HG03280 (cell line): ENCODE data around the gene DHH.
A peak's percentile ranks its signal among the peaks of the same experiment; 100 is the strongest.
"Not testable (repeated sequence)": the region's sequence is repeated elsewhere in the genome, so short reads cannot be mapped to it uniquely, and the experiment has no call there.

ENCODE experiments used
- ATAC-seq: cut with Tn5 transposase; IDR thresholded peaks from one replicate; pipeline ENCODE4 v1.9.1; 2021; ENCODE audit warnings: mild to moderate bottlenecking, moderate library complexity; ENCODE audit not compliant: unreplicated experiment

The DHH gene

DNA sequence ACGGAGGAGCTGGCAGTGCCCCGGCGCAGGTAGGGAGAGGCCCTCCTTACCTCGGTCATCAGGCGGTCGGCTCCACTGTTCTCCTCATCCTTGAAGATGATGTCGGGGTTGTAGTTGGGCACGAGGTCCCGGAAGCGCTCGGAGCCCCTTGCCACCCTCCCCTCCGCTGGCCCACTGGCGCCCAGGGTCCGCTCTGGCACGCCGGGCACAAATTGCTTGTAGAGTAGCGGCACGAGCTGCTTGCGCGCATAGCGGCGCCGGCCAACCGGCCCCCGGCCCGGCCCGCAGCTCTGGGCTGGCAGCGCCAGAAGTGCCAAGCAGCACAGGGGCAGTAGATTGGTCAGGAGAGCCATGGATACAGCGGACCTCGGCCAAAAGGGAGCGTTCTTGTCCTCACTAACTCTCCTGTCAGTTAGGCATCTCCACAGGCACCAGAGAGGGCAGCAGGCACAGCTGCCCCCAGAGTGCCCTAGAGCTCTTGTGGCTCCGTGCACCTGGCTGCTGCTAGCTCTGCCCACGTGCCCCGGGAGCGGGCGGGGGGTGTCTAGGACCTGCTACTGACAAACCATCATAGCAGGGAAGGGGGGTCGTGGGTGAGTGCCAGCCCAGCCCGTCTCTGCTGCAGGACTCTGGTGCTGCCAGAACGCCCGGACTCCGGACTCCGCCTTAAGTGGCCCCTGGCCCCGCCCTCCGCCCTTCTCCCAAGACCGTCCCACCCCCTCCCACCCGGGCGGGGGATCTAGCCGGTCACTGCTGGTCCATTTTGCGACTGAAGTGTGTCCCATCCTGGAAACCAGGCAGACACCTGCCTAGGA lies at the start of gene DHH:
DHH (minus strand) TSS at position 642 of the 815 bp plus-strand sequence; CDS start at position 353, 289 bp downstream.
- ATAC-seq: no peak

DNA sequence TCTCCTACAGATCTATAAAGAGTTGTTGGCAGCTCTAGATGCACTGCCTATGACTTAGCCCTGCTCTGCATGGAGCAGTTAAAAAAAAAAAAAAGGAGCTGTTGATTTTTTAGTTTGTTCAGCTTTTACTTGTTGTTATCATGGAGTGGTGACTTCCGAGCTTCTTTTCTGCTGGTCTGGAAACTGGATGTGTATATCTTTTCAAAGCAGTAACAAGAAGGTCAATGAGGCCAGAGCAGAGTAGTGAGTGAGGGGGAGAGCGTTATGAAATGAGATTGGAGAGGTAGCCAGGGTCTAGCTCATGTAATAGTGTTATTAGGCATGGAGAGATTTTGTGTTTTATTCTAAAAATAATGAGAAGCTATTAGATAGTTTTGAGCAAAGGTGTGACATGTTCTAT lies 49.8 kb upstream of the DHH start:
- no peak for ATAC-seq

DNA sequence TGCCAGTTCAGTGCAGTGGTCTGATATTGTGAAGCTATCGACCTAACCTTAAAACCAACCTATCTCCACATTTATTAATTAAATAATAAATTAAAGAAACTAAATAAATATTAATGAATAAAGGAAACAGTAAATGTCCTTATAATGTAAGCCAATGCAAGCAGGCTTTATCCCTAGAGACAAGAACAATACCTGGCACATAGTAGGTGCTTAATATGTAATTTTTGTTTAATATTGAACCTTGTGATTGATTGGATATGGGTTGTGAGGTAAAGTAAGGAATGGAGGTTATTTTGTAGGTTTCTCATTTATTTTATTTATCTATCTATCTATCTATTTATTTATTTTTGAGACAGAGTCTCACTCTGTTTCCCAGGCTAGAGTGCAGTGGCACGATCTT lies 44.4 kb upstream of the DHH start:
- no peak for ATAC-seq

DNA sequence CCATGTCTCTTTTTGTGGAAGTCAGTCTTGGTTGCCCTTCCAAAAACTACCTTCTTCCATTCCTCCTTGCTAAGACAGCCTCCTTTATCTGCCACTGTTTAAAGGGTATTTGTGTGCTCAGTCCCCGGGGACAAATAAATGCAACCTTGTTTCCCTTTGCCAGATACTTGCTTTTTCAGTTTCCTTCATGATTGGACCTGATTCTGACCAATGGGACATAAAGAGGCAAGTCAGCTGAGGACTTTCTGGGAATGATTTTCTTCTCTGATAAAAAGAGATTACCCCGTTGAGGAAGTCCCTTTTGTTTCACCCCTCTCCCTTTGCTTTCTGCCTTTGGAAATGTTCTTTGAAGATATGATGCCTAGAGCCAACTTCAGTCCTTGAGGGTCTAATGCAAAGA lies 44.0 kb upstream of the DHH start:
- no peak for ATAC-seq

DNA sequence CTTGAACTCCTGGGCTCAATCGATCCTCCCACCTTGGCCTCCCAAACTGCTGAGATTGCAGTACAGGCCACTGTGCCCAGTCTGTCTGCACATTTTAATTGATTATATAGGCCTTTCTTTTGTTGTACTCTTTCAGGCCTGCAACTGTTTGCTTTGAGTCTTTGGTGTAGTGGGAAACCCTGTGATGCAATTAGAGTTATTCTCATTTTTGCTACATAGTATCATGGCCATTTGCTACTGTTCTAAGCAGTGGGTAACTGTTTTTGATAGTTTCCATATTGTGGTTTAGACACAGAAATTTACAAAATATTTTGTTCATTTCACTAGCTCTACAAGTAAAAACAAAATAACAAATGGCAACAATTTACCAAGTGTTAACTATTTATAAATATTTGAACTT lies 42.9 kb upstream of the DHH start:
- no peak for ATAC-seq

DNA sequence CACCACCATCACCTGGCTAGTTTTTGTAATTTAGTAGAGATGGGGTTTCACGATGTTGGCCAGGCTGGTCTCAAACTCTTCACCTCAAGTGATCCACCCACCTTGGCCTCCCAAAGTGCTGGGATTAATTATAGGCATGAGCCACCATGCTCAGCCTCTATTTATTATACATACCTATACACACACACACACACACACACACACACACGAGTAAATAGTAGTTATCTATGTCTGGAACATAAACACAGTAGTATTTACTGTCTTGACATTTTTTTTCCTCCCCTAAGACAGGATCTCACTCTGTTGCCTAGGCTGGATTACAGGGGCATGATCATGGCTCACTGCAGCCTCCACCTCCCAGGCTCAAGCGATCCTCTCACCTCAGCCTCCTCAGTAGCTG lies 42.4 kb upstream of the DHH start:
- not testable (repeated sequence) for ATAC-seq

DNA sequence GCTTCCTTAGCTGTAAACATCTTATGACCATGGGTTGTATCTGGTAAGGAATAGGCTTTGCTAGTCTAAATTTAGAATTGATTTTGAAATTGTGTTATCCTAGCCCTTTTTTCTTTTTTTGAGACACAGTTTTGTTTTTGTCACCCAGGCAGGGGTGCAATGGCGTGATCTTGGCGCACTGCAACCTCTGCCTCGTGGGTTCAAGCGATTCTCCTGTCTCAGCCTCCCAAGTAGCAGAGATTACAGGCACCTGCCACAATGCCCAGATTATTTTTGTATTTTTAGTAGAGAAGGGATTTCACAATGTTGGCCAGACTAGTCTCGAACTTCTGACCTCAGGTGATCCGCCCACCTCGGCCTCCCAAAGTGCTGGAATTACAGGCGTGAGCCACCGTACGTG lies 39.0 kb upstream of the DHH start:
- no peak for ATAC-seq

DNA sequence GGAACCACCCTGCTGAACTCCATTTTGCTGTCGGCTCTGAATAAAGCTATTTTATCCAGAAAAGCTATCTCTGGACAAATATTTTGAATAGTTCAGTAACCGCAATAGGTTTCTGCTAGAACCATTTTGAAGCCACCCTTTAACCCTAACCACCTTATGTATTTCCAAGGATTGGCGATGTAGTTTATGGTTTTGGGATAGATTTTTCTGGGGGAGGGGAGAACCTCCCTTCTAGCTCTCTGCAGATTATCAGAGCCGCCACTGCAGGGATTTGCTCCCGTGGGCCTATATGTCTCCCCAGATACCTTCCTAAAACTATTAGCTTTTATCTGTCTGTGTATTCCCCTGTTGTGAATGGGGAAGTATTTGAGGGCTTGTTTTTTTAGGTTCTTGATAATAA lies 38.4 kb upstream of the DHH start:
- no peak for ATAC-seq

DNA sequence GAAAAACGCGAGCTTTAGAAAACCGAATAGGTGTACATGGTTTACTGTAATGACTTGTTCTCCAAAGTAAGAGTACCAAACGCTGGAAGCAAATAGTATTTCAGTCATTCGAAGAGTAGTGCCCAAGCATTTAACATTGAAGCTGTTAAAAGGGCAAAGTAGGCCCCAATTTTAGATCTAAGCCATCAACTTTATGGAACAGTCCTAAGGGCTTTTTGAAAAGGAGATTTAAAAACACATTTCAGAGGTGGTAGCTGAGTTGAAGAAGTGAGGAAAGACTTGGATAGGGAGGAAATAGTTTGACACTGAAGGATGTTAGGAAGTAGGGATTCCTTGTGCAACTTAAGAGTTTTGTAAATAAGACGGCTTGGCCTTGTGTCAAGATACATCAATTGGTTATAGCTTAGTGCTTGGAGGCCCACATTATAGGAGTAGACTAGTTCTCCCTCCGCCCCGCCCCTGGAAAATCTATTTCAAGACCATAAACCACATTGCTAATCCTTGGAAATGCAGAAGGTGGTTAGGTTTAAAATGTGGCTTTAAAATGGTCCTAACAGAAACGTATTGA lies 37.4 kb upstream of the DHH start:
- ATAC-seq: no peak

DNA sequence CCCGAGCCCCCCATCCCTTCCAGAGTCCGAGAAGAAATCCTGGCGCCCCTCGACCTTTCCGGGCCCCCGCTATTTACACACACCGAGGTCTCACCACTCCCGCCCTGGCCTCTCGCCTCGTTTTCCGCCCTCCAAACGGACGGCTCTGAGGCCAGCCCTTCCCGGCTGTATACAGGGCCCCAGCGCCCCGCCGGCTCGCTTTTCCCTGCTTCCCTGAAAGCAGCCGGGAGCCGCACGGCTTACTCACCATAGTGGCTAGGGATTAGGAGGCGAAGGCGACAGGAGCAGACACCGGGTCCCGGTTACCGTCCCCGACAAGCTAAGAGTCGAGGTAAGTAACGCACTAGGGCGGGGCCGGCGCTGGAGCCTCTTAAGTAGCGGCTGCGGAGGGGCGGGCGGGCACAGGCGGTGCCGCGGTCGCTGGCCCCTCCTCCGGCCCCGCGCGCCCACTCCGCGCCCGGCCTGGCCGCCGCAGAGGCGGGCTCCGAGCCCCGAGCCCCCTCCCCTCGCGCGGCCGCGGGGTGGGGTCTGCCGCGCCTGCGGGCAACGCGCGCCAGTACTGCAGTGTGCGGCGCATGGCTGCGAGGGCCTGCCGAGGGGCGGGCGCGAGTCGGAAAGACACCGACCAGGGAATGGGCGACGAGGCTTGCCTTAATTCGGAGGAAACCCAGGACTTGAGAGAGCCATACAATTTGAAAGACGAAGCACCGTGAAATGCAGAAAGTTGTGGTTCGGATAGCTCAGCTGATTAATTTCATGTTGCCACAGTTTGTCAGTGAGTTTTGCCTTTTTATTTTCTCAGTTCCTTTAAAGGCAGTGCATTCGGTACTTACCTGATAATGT lies 36.7 kb upstream of the DHH start, which contains the start of gene TUBA1B:
TUBA1B (minus strand) TSS at position 345 of the 843 bp plus-strand sequence; CDS start at position 250, 95 bp downstream.
- ATAC-seq: peak; percentile 72

DNA sequence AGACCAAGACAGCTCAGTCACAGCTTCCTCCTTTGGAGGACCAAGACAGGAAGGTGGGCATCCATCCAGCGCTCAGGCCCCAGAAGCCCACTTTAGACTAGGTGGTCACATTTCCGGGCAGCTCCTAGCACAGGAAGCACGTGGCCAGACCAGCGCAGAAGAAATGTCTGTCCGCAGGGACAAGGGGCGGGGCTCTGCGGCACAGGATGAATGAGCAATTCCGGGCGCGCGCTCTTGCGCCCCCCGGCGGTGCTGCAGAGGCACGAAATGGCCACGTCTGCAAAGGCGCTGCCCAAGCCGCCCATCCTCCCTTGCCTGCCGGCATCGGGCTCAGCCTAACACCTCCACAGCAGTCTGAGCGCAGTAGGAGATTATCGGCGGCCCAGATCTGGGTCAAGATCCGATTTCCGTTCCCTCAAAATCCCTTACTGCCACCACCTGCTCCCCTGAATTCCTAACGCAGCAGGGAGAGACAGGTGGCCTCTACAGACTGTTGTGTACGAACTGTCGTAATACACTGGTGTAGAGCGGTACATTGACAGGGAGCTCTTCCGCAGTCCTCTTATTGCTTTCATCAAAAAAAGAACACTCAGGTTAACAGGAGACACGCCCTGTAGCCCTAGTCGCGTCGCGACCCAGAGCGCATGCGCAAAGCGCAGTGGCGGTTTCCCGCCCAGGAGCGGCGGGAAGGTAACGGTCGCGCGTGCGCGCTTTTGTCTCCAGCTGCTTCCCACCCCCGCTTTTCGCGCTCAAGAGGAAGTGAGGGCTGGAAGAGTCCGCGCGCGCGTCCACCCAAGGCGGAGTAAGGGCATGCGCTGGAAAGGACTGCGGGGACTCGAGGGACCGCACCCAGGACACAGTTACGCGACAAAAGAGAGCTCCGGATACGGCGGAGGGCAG lies 35.8 kb upstream of the DHH start:
- ATAC-seq: peak; percentile 53

DNA sequence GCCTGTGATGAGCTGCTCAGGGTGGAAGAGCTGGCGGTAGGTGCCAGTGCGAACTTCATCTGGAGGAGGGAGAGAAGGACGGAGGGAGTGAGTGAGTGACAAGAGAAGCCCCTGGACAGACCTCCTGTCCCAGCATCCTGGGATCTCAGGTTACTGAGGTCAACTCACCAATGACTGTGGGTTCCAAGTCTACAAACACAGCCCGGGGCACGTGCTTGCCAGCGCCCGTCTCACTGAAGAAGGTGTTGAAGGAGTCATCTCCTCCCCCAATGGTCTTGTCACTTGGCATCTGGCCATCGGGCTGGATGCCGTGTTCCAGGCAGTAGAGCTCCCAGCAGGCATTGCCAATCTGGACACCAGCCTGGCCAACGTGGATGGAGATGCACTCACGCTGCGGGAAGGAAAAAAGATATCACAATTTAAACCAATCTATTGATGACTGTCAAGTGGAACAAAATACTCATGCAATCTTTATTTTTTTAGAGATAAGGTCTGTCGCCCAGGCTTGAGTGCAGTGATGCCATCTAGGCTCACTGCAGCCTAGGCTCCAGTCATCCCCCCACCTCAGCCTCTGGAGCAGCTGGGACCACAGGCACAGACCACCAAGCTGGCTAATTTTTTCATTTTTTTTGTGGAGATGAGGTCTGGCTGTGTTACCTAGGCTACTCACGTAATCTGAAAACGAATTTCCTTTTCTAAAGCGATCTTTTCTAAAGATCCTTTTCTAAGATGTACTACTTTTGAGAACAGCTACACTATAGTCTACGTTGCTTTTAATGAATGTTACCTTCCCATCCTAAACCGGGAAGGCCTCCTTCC lies 34.9 kb upstream of the DHH start:
- ATAC-seq: no peak

DNA sequence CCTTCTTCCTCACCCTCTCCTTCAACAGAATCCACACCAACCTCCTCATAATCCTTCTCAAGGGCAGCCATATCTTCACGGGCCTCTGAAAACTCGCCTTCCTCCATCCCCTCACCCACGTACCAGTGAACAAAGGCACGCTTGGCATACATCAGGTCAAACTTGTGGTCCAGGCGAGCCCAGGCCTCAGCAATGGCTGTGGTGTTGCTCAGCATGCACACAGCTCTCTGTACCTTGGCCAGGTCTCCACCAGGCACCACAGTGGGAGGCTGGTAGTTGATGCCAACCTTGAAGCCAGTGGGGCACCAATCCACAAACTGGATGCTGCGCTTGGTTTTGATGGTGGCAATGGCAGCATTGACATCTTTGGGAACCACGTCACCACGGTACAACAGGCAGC lies 33.4 kb upstream of the DHH start:
- not testable (repeated sequence) for ATAC-seq

DNA sequence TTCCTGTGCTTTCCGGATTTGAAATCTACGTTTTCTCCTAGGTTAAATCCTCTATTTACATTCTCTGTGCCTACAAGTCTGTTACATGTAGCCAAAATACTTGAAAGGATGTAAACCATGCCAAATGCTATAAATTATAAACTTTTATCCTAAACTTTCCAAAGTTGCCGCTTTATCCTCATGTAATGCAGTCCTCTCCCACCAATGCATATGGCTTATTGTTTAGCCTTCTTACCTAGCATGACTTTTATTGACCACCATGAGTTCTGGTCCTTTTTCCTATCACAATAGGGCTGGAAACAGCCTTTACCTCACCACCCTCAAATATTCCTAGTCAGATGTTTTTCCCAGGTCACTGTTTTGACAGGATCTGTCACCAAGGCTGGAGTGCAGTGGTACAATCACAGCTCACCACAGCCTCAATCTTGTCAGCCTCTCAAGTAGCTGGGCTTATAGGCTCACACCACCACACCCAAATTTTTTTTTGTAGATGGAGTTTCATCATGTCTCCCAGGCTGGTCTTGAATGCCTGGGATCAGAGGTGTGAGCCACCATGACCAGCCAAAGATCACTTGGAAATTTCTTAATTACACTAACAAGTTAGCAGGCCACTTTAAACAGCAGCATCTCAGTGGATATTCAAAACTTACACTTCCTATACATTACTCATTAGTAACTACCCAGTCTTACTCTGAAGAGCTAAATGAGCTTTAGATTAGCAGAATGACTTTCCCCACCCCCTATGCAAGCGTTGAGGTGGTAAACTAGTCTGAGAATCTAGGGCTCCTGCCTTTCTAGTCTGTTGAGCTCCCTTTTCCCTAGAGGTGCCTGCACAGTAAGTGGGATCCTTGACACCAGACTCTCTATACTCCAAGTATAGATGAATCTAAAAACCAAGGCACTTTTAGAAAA lies 32.5 kb upstream of the DHH start:
- no peak for ATAC-seq

DNA sequence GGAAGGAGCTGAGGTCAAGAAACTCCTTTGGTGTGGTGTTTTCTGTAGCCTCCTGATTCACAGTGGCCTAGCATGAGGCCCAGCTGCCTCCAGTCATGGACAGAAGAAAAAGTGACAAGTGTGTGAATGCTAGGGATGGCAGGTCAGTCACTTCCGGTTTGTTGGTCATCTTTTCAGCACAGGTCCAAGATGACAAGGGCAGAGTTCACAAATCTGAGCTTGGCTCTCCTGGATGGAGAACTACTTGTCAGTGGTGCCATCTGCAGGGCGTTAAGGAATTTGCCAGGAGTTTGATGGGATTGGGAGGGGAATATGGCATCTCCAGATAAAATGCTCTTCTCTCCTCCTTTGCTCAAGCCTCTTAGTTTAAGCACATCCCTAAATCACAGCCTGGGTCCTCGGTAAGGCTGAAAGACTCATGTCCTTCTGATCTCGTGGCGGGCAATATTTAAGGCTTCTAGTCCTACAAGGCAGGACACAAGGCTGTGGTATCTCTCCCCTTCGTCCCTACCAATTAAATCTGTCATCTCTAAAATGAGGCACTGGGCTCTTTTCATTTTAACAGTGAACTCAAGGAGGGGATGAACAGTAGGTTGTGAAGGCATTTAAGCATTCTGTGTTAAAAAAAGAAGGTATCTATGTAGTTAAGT lies 26.6 kb upstream of the DHH start:
- ATAC-seq: no peak

DNA sequence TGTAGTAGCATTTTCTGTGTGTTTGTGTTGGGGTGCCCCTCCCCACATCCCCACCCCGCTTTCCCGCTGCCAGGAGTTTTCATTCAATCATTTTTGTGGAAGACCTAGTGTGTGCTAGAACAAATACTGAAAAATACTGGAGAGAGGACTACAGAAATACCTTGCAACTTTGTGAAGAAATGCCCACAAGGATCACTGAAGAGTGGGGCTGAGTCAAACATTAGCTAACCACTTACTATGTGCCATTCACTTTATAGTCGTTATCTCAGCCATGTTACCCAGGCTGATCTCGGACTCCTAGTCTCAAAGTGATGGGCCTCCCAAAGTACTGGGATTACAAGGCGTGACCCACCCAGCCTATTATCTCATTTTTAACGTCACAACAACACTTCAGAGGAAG lies 16.6 kb upstream of the DHH start:
- ATAC-seq: no peak

DNA sequence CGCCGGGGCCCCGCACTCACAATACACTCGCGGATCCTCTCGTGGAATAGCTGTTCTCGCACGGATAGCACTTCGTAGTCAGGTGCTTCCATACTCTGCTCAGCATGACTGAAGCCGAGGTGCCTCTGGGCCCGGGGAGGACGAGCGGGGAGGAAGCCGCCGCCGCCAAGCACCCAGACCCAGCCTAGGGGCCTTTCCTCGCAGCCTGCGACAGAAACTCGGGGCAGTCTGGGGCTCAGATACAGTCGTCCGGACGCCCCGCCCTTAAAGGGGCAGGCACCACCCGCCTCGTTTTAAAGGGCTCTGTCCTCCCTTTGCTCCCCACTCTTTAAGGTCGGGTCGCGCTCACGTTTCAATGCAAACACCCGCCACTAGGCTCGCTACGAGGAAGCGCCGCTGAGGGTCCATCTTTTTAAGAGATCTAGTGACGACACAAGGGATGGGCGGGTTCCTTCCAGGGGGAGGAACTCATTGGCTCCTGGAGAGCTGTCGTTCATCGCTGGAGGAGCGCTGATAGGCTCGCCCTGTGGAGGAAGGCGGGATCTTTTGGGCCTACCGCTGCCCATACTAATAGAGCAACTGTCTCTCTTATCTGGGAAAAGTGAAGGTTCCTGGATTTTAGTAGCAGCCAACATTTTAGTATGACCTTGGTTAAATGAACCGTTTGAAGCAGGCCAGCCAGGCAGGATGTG lies 16.0 kb upstream of the DHH start, which contains the start of gene LMBR1L:
LMBR1L (minus strand) TSS at position 384 of the 692 bp plus-strand sequence; CDS start at position 92, 292 bp downstream.
- peak; percentile 98 for ATAC-seq
